Transverse colon (tissue), 4 donors: ENCODE measurements around the gene PDSS2. TPM values are rescaled to one million over a fixed set of nuclear protein-coding genes. Genes with fewer than 3 reads are reported as not detected.
A peak's percentile ranks its signal among the peaks of the same experiment; 100 is the strongest.

Experiments used
- DNase-seq: peaks from one replicate; pipeline ENCODE4 v3.0.0-alpha.2; 2019
- H3K27ac ChIP-seq, 4 donors: fragments of 200-600 bp; sonication (generic); 2 replicates each; pipeline ENCODE4 v1.5.1; 2016 to 2018; ENCODE audit warnings: inconsistent platforms in 4 of 4
- H3K27me3 ChIP-seq: fragments of 200-600 bp; sonication (generic); 2 replicates; pipeline ENCODE4 v1.5.1; 2017; ENCODE audit warnings: inconsistent platforms
- H3K36me3 ChIP-seq, 4 donors: fragments of 200-600 bp; sonication (generic); 2 replicates each; pipeline ENCODE4 v1.5.1; 2017 to 2019; ENCODE audit warnings: inconsistent platforms in 4 of 4
- H3K4me1 ChIP-seq, 4 donors: fragments of 200-600 bp; sonication (generic); 2 replicates each; pipeline ENCODE4 v1.5.1; 2017 to 2020; ENCODE audit warnings: inconsistent platforms in 4 of 4
- H3K4me3 ChIP-seq, 4 donors: fragments of 200-600 bp; sonication (generic); 1 replicate in 1 of 4; 2 replicates in 3 of 4; pipeline versions ENCODE4 v1.5.1 to v1.6.1; 2017 to 2019; ENCODE audit warnings: inconsistent platforms in 4 of 4
- H3K9me3 ChIP-seq, 2 donors: fragments of 200-600 bp; sonication (generic); 2 replicates each; pipeline ENCODE4 v1.5.1; 2017 to 2019; ENCODE audit warnings: inconsistent platforms in 2 of 2
- EP300 ChIP-seq: sonication (generic); formaldehyde crosslinking; IDR thresholded peaks from one replicate; pipeline ENCODE4 v1.6.1; 2017; ENCODE audit warnings: antibody characterized with exemption, low read depth
- POLR2A ChIP-seq: fragments of 450-650 bp; IDR thresholded peaks from one replicate; pipeline ENCODE4 v1.6.1; 2016; ENCODE audit warnings: antibody characterized with exemption, mild to moderate bottlenecking, moderate library complexity
- POLR2AphosphoS5 ChIP-seq, 3 donors: sonication (generic); formaldehyde crosslinking; IDR thresholded peaks; one replicate each; pipeline ENCODE4 v1.6.1; 2016; ENCODE audit warnings: antibody characterized with exemption in 3 of 3
- WGBS, 2 donors: methylation state at CpG; one replicate each; pipeline ENCODE4 v1.1.5; 2018; ENCODE audit warnings: low coverage in 1 of 2; 5-methylcytosine and 5-hydroxymethylcytosine counted together
- in situ Hi-C, 4 donors: fragments of 200-750 bp; cut with MboI; loops; one replicate each; pipeline versions ENCODE4 v1.15.0 to v1.15.1; 2017; ENCODE audit warnings: low sequenced_read_pairs in 3 of 4, low pct_ligation_motif_present in 1 of 4, low pct_unique_long_range_greater_than_20kb in 1 of 4
- intact Hi-C: fragments of 100-400 bp; cut with DNase I; formaldehyde crosslinking; loops from one replicate; pipeline ENCODE4 v1.15.1; 2023; ENCODE audit warnings: low total_unique reads
- total RNA-seq, 4 donors: library from RNA; depleted of rRNA; stranded (reverse); fragments of >200 nt; gene quantifications; one replicate each; pipeline ENCODE4 v1.1.0, GENCODE V29; 2016
- TF ChIP-seq, protein P1 (sequence below), 5 experiments: fragments of 200-600 bp in 3 of 5; fragments of 450-650 bp in 2 of 5; sonication (generic) in 3 of 5; IDR thresholded peaks; 1 replicate in 2 of 5; 2 replicates in 3 of 5; pipeline ENCODE4 v1.5.1; 2016 to 2017; ENCODE audit warnings: antibody characterized with exemption in 5 of 5, inconsistent platforms in 3 of 5, mild to moderate bottlenecking in 2 of 5, moderate library complexity in 1 of 5

PDSS2 gene
- total RNA-seq, 4 donors from 2014 or later: 3.0 to 32.5 (median 15.6) TPM

- no peaks in the 10 kb centered on the region for H3K9me3 ChIP-seq
- TF ChIP-seq, protein P1, sequence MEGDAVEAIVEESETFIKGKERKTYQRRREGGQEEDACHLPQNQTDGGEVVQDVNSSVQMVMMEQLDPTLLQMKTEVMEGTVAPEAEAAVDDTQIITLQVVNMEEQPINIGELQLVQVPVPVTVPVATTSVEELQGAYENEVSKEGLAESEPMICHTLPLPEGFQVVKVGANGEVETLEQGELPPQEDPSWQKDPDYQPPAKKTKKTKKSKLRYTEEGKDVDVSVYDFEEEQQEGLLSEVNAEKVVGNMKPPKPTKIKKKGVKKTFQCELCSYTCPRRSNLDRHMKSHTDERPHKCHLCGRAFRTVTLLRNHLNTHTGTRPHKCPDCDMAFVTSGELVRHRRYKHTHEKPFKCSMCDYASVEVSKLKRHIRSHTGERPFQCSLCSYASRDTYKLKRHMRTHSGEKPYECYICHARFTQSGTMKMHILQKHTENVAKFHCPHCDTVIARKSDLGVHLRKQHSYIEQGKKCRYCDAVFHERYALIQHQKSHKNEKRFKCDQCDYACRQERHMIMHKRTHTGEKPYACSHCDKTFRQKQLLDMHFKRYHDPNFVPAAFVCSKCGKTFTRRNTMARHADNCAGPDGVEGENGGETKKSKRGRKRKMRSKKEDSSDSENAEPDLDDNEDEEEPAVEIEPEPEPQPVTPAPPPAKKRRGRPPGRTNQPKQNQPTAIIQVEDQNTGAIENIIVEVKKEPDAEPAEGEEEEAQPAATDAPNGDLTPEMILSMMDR (IDR thresholded peaks at IDR 0.05): no peak
- TF ChIP-seq POLR2A (no peak), POLR2AphosphoS5 (IDR thresholded peaks at IDR 0.05) (no peak), EP300 (no peak)
- H3K4me3 ChIP-seq: peak overlapping the region in 3 of 4 donors; percentile 60 to 80 (median 63)
- peaks cover 7 to 43% (median 25%) of the 10 kb centered on the region in 4 donors for H3K4me1 ChIP-seq
- DNase-seq: no peak
- peak overlapping the region; percentile 81 to 92 (median 85) for H3K27ac ChIP-seq
- in situ Hi-C loops: loop anchor here in 1 of 4 donors (25.0 kb wide), 1 partner anchor 170 kb away; no protein-coding TSS in a partner anchor
- 38 to 57% methylated on average over 8 to 14 of the region's 14 CpGs for WGBS, 2 donors
- intact Hi-C loops: no loop called here
- H3K36me3 ChIP-seq: no peaks in the 10 kb centered on the region
- peaks cover 58% of the 10 kb centered on the region for H3K27me3 ChIP-seq
Observed at GRCh38 chr6:107491760-107492660, 32.6 kb upstream of the PDSS2 start.

DNA sequence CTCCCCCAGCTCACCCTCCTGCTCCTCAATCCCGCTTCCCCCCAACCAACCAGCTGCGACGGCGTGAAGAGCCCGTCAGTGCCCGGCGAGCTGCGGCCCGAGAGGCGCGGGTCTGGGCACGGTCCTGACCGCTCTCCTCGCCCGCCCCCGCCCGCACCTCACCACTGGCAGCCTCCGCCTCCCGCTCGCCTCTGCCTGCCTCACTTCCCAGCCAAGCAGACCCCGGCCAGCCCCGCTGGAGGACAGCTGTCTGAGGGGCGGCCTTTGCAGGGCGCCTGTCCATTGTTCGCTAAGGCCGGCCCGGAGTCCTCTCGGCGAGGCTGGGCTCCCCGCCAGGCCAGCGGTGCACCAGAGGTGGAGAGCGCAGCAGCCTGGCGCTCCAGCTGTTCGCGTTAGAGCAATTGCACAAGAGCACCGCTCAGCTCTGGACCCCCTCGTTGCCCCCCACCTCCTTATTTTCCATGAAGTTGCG is 31.8 kb upstream of the PDSS2 start:
- Histone ChIP-seq H3K27ac (peak overlapping the region; percentile 81 to 92 (median 85)), H3K4me1 (peaks cover 7 to 43% (median 25%) of the 10 kb centered on the region in 4 donors), H3K9me3 (no peaks in the 10 kb centered on the region), H3K36me3 (no peaks in the 10 kb centered on the region), H3K27me3 (peaks cover 67% of the 10 kb centered on the region), H3K4me3 (peak overlapping the region; percentile 60 to 80 (median 70))
- peak; percentile 55 for DNase-seq
- intact Hi-C loops (no loop called here), in situ Hi-C loops (loop anchor here in 1 of 4 donors (25.0 kb wide), 1 partner anchor 171 kb away; no protein-coding TSS in a partner anchor)
- TF ChIP-seq, protein P1 (IDR thresholded peaks at IDR 0.05): no peak
- TF ChIP-seq POLR2A: no peak
- no peak for TF ChIP-seq EP300
- TF ChIP-seq POLR2AphosphoS5 (IDR thresholded peaks at IDR 0.05): no peak
- WGBS, 2 donors: 5% methylated on average over 29 of the region's 38 CpGs; no CpG with 5 or more reads in 1 of the 2 donors

GRCh38 chr6:107490566-107491137 is 31.3 kb upstream of the PDSS2 start:
- Histone ChIP-seq H3K27ac (peak overlapping the region; percentile 81 to 92 (median 85)), H3K4me3 (peak overlapping the region; percentile 60 to 80 (median 70)), H3K27me3 (peaks cover 72% of the 10 kb centered on the region), H3K36me3 (no peaks in the 10 kb centered on the region), H3K9me3 (no peaks in the 10 kb centered on the region), H3K4me1 (peaks cover 7 to 39% (median 25%) of the 10 kb centered on the region in 4 donors)
- TF ChIP-seq EP300: no peak
- TF ChIP-seq, protein P1 (IDR thresholded peaks at IDR 0.05): no peak
- TF ChIP-seq POLR2AphosphoS5 (IDR thresholded peaks at IDR 0.05): no peak
- no peak for TF ChIP-seq POLR2A
- in situ Hi-C loops: loop anchor here in 1 of 4 donors (25.0 kb wide), 1 partner anchor 172 kb away; no protein-coding TSS in a partner anchor
- intact Hi-C loops: no loop called here
- 0 to 3% methylated on average over 6 to 30 of the region's 30 CpGs for WGBS, 2 donors
- no peak for DNase-seq
